ENCODE data around the gene CHD5.

DNA sequence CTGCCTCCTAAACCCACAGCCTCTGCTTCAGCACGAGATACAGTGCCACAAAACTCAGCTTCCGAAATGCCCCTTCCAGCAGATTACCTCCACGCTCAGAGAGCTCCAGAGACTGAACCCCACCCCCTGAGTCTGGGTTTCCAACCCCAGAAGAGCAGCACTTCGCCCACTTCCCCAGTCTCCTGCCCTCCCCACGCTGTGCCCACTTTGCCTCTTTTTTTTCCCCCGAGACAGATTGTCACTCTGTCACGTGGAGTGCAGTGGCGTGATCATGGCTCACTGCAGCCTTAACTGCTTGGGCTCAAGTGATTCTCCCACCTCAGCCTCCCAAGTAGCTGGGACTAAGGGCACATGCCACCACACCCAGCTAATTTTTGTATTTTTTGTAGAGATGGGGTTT is 45.5 kb upstream of the CHD5 start:
- TF ChIP-seq, protein P1, sequence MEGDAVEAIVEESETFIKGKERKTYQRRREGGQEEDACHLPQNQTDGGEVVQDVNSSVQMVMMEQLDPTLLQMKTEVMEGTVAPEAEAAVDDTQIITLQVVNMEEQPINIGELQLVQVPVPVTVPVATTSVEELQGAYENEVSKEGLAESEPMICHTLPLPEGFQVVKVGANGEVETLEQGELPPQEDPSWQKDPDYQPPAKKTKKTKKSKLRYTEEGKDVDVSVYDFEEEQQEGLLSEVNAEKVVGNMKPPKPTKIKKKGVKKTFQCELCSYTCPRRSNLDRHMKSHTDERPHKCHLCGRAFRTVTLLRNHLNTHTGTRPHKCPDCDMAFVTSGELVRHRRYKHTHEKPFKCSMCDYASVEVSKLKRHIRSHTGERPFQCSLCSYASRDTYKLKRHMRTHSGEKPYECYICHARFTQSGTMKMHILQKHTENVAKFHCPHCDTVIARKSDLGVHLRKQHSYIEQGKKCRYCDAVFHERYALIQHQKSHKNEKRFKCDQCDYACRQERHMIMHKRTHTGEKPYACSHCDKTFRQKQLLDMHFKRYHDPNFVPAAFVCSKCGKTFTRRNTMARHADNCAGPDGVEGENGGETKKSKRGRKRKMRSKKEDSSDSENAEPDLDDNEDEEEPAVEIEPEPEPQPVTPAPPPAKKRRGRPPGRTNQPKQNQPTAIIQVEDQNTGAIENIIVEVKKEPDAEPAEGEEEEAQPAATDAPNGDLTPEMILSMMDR (IDR thresholded peaks at IDR 0.05) = no peak
- no peak for TF ChIP-seq EP300 (IDR thresholded peaks at IDR 0.05)
- TF ChIP-seq POLR2A (IDR thresholded peaks at IDR 0.05) = no peak

Data from tibial nerve (tissue), 4 donors.